NCI-H460 (cell line): ENCODE results near the gene SPACDR. TPM values are rescaled to one million over a fixed set of nuclear protein-coding genes. Genes with fewer than 3 reads are reported as not detected.
"Not testable (repeated sequence)": the region's sequence is repeated elsewhere in the genome, so short reads cannot be mapped to it uniquely, and the experiment has no call there.

Experiments used
- DNase-seq: peaks from one replicate; pipeline ENCODE4 v3.0.0-alpha.2; 2016; ENCODE audit warnings: low read depth; ENCODE audit errors: extremely low read depth
- total RNA-seq: library from RNA; depleted of rRNA; stranded (reverse); fragments of >200 nt; shearing (Covaris generic); gene quantifications from 2 replicates; pipeline ENCODE4 v1.2.3, GENCODE V29; 2014

The SPACDR gene
- total RNA-seq, 1 experiment from 2014 or later: 0.27 TPM

DNA sequence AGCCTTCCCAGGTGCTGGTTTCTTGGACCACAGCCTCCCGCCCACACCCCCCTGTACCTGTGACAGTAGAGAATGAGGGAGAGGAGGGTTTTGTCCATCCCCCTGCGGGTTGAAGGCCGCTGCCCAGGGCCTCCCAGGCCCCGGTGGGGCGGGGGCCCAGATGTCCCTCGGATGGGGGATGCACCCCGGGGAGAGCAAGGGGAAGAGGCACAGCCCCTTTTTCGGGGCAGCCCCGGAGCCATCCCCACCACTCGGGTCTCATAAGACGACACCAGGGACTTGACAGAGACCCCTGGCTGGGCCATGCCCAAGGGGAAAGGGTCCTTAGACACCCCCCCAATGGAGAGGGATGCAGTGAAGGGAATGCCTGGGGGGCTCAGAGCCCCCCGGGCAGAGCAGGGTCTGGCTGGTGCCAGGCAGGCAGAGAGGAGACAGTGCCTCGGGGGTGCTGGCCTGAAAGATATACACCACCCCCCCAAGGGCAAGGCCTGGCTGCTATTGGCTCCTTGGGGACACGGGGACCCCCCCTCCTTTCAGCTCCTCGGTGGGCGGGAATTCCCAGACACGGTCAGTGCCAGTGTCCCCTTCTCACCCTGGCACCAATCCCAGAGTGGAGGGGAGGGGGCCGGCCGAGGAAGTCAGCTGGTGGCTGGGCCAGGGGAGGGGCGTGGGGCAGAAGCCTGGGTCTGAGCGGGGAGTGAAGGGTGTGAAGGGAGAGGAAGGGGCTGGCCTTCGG lies 3.7 kb upstream of the SPACDR start:
- DNase-seq: no peak

DNA sequence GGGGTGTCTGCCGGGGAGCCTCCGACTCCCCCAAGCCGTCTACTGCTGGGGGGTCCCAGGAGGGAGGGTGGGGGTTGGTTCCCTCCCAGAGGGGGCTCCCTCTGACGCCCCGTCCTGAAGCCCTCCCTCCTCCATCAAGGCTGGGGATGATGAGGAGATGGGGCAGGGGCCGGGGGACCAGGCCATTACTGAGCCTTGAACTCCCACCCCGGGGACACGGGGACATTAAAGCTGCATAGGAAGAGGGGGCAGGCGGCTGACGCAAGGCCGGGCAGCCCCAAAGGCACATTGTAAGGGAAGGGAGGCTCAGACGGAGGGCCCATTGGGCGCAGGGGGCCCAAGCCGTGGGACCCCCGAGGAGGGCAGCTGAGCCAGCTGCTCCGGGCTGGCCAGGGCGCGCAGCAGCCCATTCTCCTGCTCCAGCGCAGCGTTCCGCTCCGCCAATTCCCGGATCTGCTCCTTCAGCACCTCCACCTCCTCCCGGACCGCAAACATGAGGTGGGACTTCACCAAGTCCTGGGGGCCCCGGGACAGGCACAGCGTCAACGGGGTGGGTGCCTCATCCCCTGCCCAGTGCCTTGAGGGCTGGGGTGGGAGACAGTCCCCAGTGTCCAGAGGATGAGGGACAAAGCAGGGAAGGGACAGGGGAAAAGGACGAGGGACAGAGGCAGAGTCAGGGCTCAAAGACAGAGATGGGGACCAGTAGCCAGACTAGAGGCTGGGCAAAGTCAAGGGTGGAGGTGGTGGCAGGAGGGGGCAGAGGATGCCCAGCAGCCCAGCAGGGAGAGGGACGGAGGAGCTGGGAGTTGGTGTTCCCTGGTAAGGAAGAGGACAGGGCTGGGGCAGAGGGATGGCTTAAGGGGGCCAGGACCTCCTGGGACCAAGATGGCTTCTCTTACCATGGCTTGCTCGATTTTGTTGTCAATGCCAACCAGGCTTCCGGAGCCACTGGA lies 2.9 kb upstream of the SPACDR start:
- no peak for DNase-seq

DNA sequence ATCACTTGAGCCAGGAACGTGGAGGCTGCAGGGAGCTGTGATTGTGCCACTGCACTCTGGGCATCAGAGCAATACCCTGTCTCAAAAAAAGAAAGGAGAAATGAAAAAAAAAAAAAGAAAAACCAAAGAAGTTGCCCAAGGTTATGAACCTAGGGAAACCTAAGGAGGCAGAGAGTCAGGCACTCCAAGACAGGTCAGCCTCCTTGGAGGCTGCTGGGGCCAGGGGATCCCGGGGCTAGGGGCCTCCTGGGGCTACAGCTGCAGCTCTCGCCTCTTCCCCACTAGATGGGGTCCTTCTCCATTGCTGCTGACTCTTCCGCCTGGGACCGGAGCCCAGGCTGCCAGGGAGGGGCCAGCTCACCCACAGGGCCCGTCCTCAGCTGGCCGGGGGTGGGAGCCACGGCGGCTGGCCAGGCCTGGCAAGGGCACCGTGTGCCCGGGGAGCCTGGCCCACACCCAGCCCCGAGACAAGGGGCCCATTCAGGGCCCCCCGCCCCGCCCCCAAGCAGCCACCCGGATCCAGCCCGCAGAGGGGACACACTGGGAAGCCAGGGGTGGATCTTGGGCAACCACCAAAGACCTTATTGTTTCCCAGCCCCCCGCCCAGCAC lies 1.7 kb upstream of the SPACDR start:
- peak; percentile 59 for DNase-seq

DNA sequence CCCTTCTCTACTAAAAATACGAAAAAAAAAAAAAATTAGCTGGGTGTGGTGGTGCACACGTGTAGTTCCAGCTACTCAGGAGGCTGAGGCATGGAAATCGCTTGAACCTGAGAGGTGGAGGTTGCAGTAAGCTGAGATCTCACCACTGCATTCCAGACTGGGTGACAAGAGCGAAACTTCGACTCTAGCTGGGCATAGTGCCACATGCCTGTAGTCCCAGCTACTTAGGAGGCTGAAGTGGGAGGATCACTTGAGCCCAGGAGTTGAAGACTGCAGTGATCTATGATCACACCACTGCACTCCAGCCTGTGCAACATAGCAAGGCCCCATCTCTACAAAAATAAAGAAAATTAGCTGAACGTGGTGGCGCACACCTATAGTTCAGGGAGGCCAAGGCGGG lies 1.2 kb upstream of the SPACDR start:
- no peak for DNase-seq

DNA sequence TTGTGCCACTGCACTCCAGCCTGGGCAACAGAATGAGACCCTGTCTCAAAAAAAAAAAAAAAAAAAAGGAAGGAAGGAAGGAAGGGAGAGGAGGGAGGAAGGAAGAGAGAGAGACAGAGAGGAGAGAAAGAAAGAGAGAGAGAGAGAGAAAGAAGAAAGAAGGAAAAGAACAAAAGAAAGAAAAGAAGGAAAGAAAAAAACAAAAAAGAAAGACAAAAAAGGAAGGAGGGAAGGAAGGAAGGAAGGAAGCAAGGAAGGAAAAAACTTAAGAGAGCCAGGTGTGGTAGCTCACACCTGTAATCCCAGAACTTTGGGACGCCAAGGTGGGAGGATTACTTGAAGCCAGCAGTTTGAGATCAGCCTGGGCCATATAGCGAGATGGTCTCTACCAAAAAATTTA lies 731 bp upstream of the SPACDR start:
- no peak for DNase-seq

DNA sequence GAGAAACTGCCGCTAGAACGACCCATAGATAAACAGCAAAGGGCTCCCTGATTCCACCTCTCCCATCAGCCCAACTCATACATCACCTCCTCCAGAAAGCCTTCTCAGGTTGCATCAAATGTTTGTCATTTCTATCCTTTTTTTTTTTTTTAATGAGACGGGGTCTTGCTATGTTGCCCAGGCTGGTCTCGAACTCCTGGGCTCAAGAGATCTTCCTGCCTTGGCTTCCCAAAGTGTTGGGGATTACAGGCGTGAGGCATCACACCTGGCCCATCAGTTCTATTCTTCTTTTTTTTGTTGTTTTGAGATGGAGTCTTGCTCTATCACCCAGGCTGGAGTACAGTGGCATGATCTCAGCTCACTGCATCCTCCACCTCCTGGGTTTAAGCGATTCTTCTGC lies 7.0 kb downstream of the SPACDR start:
- DNase-seq: no peak

DNA sequence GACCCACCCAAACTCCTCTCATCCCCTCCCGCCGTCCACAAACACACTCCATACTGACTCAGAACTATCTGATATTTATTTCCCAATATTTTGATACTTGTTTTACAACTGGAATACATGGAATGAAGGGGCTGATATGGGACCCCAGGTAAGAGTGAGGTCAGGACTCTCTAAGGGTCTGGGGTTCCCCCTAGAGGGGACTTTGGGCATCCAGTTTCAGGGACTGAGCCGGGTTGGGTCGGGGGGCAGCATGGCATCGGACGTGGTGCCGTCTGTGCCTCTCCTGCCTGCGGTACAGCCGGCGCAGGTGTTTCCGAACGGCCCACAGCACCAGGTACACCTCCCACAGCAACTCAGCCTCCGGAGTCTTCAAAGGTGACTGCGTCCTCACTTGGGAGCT lies 7.5 kb downstream of the SPACDR start:
- DNase-seq: no peak

DNA sequence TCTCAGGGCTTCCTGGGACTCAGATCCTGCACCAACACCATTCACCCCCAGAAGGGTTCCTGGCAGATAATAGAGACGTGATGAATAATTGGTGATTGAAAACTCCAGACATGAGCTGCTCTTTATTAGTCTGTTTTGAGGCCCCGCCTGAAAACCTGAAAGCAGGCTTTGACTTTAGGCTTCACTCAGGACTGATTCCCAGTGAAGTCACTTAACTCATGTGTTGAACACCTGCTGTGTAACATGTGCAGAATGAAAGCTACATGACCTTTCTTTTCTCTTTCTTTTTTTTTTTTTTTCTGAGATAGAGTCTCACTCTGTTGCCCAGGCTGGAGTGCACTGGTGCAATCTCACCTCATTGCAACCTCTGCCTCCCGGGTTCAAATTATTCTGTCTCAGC lies 8.9 kb downstream of the SPACDR start:
- no peak for DNase-seq

DNA sequence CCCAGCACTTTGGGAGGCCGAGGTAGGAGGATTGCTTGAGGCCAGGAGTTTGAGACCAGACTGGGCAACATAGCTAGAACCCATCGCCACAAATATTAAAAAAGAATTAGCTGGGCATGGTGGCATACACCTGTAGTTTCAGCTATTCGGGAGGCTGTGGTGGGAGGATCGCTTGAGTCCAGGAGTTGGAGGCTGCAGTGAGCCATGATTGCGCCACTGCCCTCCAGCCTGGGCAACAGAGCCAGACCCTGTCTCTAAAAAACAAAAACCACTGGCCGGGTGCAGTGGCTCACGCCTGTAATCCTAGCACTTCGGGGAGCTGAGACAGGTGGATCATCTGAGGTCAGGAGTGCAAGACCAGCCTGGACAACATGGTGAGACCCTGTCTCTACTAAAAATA lies 10.2 kb downstream of the SPACDR start:
- DNase-seq: not testable (repeated sequence)

DNA sequence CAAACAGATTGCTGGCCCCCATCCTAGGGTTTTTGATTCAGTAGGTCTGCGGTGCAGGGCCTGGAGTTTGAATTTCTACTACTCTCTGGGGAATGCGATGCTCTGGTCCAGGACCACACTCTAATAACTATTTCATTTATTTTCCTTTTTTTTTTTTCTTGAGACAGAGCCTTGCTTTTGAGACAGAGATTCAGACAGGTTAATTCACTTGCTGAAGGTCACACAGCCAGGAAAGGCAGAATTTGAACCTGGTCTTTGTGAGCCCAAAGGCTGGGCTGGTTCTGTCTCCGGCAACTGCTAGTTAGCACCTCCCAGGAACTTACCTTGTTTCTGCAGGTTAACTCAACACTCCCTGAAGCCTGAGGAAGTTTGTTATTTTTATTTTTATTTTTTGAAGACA lies 11.5 kb downstream of the SPACDR start:
- no peak for DNase-seq

DNA sequence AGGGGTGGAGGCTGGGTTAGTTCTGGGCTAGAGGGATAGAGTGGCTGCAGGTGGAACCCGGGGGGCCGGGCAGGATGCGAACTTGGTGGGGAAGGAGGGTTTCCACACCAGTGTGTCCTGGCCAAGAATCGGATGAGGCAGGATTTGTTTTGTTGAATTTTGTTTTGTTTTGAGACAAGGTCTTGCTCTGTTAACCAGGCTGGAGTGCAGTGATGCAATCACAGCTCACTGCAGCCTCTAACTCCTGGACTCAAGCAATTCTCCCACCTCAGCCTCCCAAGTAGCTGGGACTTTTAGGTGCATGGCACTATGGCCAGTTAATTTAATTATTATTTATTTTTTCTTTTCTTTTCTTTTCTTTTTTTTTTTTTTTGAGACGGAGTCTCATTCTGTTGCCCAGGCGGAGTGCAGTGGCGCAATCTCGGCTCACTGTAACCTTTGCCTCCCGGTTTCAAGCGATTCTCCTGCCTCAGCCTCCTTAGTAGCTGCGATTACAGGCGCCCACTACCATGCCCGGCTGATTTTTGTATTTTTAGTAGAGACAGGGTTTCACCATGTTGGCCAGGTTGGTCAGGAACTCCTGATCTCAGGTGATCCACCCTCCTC lies 14.8 kb downstream of the SPACDR start:
- DNase-seq: no peak

DNA sequence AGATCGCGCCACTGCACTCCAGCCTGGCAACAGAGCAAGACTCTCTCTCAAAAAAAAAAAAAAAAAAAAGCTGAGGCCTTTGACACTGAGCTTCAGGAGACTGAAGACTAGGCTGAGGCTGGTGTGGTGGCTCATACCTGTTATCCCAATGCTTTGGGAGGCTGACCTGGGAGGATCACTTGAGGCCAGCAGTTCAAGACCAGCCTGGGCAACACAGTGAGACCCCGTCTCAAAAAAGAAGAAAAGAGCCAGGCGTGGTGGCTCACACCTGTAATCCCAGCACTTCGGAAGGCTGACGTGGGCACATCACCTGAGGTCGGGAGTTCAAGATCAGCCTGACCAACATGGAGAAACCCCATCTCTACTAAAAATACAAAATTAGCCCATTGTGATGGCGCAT lies 16.7 kb downstream of the SPACDR start:
- DNase-seq: not testable (repeated sequence)

DNA sequence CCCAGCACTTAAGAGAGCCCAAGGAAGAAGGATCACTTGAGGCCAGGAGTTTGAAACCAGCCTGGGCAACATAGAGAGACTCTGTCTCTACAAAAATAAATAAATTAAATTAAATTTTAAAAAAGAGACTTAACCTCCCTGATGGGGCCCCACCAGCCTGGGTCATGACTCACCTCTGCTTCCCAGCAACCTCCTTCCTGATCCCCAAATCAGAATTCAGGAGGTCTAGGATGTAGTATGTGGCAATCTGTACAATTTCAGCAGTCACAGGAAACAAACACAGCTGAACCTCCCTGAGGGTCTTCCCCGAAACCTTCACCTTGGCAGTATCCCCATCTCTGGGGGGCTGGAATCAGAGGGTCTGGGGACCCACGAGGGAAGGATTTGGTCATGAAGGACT lies 18.0 kb downstream of the SPACDR start:
- no peak for DNase-seq

DNA sequence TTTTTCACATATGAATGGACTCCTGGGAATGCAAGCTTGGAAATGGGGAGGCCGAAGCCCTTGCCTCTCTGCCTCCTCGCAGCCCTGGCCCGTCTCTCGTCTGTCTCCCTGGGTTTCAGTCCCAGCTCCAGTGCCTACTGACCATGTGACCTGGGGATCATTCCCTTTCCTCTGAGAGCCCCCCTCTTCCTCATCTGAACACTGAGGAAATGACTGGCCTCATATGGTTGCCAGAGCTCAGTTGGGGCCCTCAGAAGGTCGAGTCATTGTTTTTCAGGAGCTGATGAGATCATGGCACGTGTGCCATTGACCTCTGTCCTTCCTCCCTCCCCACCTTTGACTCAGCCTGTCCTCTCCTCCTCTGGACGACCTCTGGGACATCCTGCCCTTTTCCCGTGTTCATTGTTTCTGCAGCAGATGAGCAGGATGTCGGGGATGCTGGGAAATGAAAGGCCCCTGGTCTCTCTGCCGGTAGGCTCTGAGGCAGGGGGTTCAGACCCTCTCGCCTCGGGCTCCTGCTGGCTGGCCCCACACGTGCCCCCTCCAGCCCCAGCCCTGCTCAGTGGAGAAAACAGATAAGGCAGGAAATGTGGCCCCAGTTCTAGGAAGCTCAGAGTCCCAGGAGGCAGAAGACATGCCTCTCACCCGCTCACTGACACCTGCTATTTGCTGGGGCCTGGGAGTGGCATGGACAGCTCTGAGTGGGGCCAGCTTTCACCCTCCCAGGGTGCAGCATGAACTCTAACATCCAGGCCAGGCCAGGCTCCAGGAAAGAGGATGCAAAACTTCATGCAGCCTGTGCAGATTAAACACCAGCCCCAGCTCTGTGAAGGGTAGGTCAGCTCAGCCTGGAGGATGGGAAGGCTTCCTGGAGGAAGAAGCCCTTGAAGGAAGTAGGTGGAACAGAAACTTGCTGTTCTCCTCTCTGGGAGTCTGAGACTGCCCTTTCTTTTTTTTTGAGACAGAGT lies 19.5 kb downstream of the SPACDR start:
- no peak for DNase-seq

DNA sequence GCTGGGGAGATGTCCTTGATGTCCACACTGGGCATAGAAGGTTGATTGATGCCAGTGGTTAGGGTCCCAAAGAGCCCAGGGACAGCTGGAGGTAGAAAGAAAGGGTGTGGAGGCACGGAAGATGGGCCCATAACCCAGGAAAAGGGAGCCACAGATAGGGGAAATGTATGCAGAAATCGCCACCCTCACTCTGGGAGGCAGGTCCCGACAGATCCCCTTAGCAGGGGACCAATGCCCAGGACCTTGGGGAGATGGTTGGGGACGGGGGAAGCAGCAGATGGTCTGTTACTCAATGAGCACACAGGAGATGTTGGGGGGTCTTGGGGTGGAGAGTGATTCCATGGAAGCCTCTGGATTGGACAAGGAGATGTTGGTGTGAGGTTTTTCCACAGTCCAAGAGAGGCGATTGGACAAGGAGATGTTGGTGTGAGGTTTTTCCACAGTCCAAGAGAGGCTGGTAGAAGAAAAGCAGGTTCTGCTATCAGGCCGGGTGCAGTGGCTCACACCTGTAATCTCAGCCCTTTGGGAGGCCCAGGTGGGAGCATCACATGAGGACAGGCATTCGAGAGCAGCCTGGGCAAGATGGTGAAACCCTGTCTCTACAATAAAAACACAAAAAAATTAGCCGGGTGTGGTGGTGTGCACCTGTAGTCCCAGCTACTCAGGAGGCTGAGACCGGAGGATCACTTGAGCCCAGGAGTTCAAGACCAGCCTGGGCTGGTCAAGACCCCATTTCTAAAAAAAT lies 20.8 kb downstream of the SPACDR start:
- no peak for DNase-seq

DNA sequence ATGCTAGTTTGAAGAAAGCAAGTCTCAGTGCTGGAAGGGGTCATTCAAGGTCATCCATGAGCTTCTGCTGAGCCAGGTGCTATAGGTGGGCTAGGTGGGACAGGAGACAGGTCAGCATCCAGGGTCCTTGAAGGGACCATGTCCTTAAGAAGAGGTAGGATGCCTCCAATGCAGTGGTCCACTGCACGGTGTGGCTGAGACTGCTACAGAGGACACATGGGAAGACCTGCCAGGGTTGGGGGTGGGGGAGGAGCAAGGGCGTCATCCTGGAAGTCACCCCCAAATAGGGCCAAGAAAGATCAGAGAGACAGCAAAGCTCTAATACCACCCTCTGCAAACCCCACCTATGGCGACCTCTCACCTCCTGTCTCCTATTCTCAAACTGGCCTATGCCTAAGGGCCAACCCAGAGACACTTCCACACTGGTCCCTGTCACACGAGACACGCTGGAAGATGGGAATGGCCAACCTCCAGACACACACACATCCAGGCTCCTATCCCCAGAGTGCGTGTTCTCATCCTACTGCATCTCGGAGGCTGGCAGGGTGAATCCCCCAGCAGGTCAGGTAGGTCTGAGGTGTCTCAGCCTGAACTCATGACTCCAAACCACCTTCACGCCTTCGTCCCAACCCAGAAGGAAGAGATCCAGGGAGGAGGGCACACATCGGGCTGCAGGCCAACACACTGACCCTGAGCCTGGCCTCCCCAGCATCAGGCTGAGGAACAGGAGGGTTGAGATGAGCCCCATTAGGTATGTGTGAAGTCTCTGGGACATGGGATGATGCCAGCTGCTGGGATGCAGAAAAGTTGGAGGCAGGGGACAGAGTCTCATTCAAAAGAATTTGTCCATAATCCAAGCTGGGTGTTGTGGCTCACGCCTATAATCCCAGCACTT lies 22.2 kb downstream of the SPACDR start:
- no peak for DNase-seq

DNA sequence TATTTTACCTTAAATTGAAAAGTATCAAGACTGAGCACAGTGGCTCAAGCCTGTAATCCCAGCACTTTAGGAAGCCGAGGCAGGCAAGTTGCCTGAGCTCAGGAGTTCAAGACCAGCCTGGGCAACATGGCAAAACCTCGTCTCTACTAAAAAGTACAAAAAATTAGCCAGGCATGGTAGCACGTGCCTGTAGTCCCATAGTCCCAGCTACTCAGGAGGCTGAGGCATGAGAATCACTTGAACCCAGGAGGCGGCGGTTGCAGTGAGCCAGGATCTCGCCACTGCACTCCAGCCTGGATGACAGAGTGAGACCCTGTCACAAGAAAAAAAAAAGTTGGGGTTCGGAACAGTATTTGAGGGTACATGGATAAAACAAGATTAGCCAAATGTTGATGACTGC lies 24.8 kb downstream of the SPACDR start:
- not testable (repeated sequence) for DNase-seq

DNA sequence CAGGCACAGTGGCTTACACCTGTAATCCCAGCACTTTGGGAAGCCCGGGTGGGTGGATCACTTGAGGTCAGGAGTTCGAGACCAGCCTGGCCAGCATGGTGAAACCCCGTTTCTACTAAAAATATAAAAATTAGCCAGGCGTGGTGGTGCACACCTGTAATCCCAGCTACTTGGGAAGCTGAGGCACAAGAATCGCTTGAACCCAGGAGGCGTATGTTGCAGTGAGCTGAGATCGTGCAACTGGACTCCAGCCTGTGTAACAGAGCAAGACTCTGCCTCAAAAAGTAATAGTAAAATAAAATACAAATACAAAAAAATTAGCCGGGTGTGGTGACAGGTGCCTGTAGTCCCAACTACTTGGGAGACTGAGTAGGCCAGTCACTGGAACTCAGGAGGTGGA lies 25.3 kb downstream of the SPACDR start:
- DNase-seq: not testable (repeated sequence)
